Hepatocyte (in vitro differentiated cells): ENCODE data around the gene FILIP1. TPM values are rescaled to one million over a fixed set of nuclear protein-coding genes. Genes with fewer than 3 reads are reported as not detected.

Source experiments
- DNase-seq: peaks from one replicate; pipeline ENCODE4 v3.0.0-alpha.2; 2016; ENCODE audit warnings: low spot score
- H2AFZ ChIP-seq: fragments of 200-600 bp; sonication (generic); 2 replicates; pipeline ENCODE4 v1.6.0; 2016; ENCODE audit warnings: antibody characterized with exemption, mild to moderate bottlenecking
- H3K27ac ChIP-seq: fragments of 200-600 bp; sonication (generic); 2 replicates; pipeline ENCODE4 v1.5.1; 2016; ENCODE audit warnings: mild to moderate bottlenecking
- H3K27me3 ChIP-seq: fragments of 200-600 bp; sonication (generic); 2 replicates; pipeline ENCODE4 v1.6.1; 2016
- H3K36me3 ChIP-seq: fragments of 200-600 bp; sonication (generic); replicated peaks from 2 replicates; pipeline ENCODE4 v1.5.1; 2016; ENCODE audit warnings: low read depth; ENCODE audit not compliant: insufficient read depth
- H3K4me1 ChIP-seq: fragments of 200-600 bp; sonication (generic); 2 replicates; pipeline ENCODE4 v1.5.1; 2016; ENCODE audit warnings: mild to moderate bottlenecking, moderate library complexity; ENCODE audit not compliant: insufficient read depth
- H3K4me2 ChIP-seq: fragments of 200-600 bp; sonication (generic); 2 replicates; pipeline ENCODE4 v1.6.0; 2016
- H3K4me3 ChIP-seq: fragments of 200-600 bp; sonication (generic); 2 replicates; pipeline ENCODE4 v1.5.1; 2016; ENCODE audit warnings: mild to moderate bottlenecking
- H3K79me2 ChIP-seq: fragments of 200-600 bp; sonication (generic); 2 replicates; pipeline ENCODE4 v1.6.0; 2017; ENCODE audit warnings: mild to moderate bottlenecking
- H3K9me2 ChIP-seq: fragments of 200-600 bp; sonication (generic); replicated peaks from 2 replicates; pipeline ENCODE4 v1.6.0; 2017; ENCODE audit warnings: mild to moderate bottlenecking; ENCODE audit not compliant: insufficient read depth
- H3K9me3 ChIP-seq: fragments of 200-600 bp; sonication (generic); 2 replicates; pipeline ENCODE4 v1.5.1; 2016; ENCODE audit warnings: low read depth, mild to moderate bottlenecking
- H4K20me1 ChIP-seq: fragments of 200-600 bp; sonication (generic); 2 replicates; pipeline ENCODE4 v1.6.0; 2016; ENCODE audit warnings: mild to moderate bottlenecking; ENCODE audit not compliant: insufficient read depth, poor library complexity, severe bottlenecking
- EZH2 ChIP-seq: fragments of 200-600 bp; sonication (generic); IDR thresholded peaks from 2 replicates; pipeline ENCODE4 v1.6.1; 2016; ENCODE audit warnings: antibody characterized with exemption, mild to moderate bottlenecking, borderline replicate concordance
- EZH2phosphoT487 ChIP-seq: fragments of 200-600 bp; sonication (generic); IDR thresholded peaks from one replicate; pipeline ENCODE4 v1.6.1; 2018; ENCODE audit warnings: antibody characterized with exemption, mild to moderate bottlenecking, low read depth, moderate library complexity; ENCODE audit not compliant: unreplicated experiment, severe bottlenecking
- WGBS: methylation state at CpG from one replicate; pipeline ENCODE4 v1.1.6; 2016; ENCODE audit warnings: low lambda C conversion rate; ENCODE audit errors: missing lambda C conversion rate; 5-methylcytosine and 5-hydroxymethylcytosine counted together
- polyA plus RNA-seq: library from polyadenylated mRNA; unstranded; fragments of >200 nt; fragmentation: Nextera tagmentation; extraction: Ambion mirVana; gene quantifications from 2 replicates; pipeline ENCODE4 v1.2.1, GENCODE V29; 2016
- total RNA-seq: library from RNA; depleted of rRNA; stranded (reverse); fragments of >200 nt; gene quantifications from 2 replicates; pipeline ENCODE4 v1.2.3, GENCODE V29; 2014
- TF ChIP-seq, protein P1 (sequence below): fragments of 200-600 bp; sonication (generic); IDR thresholded peaks from 2 replicates; pipeline ENCODE4 v1.5.1; 2016; ENCODE audit warnings: antibody characterized with exemption, mild to moderate bottlenecking; ENCODE audit not compliant: poor library complexity

The FILIP1 gene
- total and polyA plus RNA-seq, 2 experiments from 2014 or later = 4.1 to 6.0 TPM

DNA sequence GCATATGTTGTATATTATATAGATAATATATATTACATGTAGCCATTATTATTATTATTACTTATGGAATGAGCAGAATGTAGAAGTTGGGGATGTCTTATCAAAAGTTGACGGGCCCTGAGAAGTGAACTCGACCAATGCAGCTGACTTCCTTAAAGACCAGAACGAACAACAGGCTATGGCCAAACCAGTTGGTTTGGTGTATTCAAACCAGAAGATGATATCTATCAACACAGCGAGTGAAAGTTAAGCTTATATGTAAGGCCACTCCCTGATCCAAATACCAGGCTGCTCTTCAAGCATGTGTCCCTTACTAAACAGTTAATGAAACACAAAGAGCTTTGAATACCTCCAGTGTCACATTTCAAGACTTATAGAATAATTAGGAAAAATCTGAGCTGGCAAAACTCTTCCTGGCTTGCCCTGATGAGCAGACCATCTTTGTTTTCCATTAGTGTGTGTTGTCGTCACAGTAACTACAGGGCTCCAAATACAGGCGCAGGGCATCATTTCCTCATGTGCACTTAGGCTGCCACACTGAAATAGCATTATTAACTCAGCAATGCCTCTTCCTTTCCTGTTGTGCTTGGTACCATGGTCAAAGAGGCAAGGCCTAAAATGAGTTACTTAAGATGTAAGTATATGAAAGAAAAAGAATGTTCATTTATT lies 6.6 kb downstream of the FILIP1 start:
- no peak for DNase-seq
- Histone ChIP-seq H3K27ac (peak overlapping the region; percentile 58), H3K4me1 (peaks cover 8% of the 10 kb centered on the region), H3K4me2 (no peak overlapping the region), H3K9me3 (no peaks in the 10 kb centered on the region), H3K36me3 (no peaks in the 10 kb centered on the region), H3K27me3 (no peaks in the 10 kb centered on the region), H4K20me1 (no peaks in the 10 kb centered on the region), H3K79me2 (peaks cover 9% of the 10 kb centered on the region), H3K9me2 (no peaks in the 10 kb centered on the region), H3K4me3 (no peak overlapping the region), H2AFZ (no peak overlapping the region)
- WGBS = 90% methylated on average over 6 of the region's 6 CpGs
- TF ChIP-seq, protein P1, sequence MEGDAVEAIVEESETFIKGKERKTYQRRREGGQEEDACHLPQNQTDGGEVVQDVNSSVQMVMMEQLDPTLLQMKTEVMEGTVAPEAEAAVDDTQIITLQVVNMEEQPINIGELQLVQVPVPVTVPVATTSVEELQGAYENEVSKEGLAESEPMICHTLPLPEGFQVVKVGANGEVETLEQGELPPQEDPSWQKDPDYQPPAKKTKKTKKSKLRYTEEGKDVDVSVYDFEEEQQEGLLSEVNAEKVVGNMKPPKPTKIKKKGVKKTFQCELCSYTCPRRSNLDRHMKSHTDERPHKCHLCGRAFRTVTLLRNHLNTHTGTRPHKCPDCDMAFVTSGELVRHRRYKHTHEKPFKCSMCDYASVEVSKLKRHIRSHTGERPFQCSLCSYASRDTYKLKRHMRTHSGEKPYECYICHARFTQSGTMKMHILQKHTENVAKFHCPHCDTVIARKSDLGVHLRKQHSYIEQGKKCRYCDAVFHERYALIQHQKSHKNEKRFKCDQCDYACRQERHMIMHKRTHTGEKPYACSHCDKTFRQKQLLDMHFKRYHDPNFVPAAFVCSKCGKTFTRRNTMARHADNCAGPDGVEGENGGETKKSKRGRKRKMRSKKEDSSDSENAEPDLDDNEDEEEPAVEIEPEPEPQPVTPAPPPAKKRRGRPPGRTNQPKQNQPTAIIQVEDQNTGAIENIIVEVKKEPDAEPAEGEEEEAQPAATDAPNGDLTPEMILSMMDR = no peak
- TF ChIP-seq EZH2 (no peak), EZH2phosphoT487 (no peak)

- Histone ChIP-seq H3K9me2 (no peaks in the 10 kb centered on the region), H3K4me1 (peaks cover 8% of the 10 kb centered on the region), H3K27ac (no peak overlapping the region), H4K20me1 (no peaks in the 10 kb centered on the region), H3K36me3 (no peaks in the 10 kb centered on the region), H3K27me3 (no peaks in the 10 kb centered on the region), H2AFZ (no peak overlapping the region), H3K79me2 (peaks cover 9% of the 10 kb centered on the region), H3K4me2 (no peak overlapping the region), H3K9me3 (no peaks in the 10 kb centered on the region), H3K4me3 (no peak overlapping the region)
- TF ChIP-seq EZH2phosphoT487 = no peak
- no peak for TF ChIP-seq EZH2
- TF ChIP-seq, protein P1 = no peak
- no peak for DNase-seq
These were observed 9.1 kb downstream of the FILIP1 start for GRCh38 chr6:75484535-75484934.

GRCh38 chr6:75483136-75483952 lies 10.3 kb downstream of the FILIP1 start:
- 94% methylated on average over 3 of the region's 3 CpGs for WGBS

More at GRCh38 chr6:75483136-75483952, 10.3 kb downstream of the FILIP1 start:
- H4K20me1 ChIP-seq = no peaks in the 10 kb centered on the region
- no peak overlapping the region for H3K4me2 ChIP-seq
- no peaks in the 10 kb centered on the region for H3K9me2 ChIP-seq
- TF ChIP-seq EZH2phosphoT487 (no peak), EZH2 (no peak)
- TF ChIP-seq, protein P1 = no peak
- H3K4me1 ChIP-seq = peaks cover 8% of the 10 kb centered on the region
- no peak overlapping the region for H3K27ac ChIP-seq
- H3K4me3 ChIP-seq = no peak overlapping the region
- peaks cover 9% of the 10 kb centered on the region for H3K79me2 ChIP-seq
- no peak overlapping the region for H2AFZ ChIP-seq
- no peaks in the 10 kb centered on the region for H3K36me3 ChIP-seq
- no peaks in the 10 kb centered on the region for H3K9me3 ChIP-seq
- no peaks in the 10 kb centered on the region for H3K27me3 ChIP-seq
- DNase-seq = no peak
